ENCODE data around the gene KIF19. TPM values are rescaled to one million over a fixed set of nuclear protein-coding genes. Genes with fewer than 3 reads are reported as not detected.

Gene KIF19
- polyA plus RNA-seq, 4 donors, result 0.45 to 4.5 (median 2.4) TPM

DNA sequence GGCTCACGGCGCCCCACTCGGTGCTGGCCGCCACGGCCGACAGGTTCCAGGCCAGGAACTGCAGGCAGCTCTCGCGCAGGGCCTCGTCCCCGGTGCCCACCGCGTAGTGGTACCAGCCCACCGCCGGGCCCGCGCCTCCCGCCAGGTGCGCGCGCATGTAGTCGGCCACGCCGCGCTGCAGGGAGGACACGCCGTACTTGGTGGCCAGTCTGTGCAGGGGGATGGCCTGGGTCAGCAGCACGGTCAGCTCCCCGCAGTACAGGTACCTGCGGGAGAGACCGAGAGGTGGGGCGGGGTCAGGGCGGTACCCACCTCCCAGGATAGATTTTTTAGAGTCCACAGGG is 31.4 kb downstream of the KIF19 start:
- H3K36me3 ChIP-seq (ENCODE audit: control insufficient read depth in 3 of 3, insufficient read depth in 2 of 3, low read depth in 1 of 3, low read length in 3 of 3), result no peaks in the 10 kb centered on the region
- 18 to 25% (median 22%) methylated on average over 25 to 32 of the region's 32 CpGs for WGBS, 3 donors
- peaks cover 24 to 76% (median 28%) of the 10 kb centered on the region in 3 donors for H3K27me3 ChIP-seq (ENCODE audit: control insufficient read depth in 3 of 3, insufficient read depth in 3 of 3, low read length in 3 of 3)

DNA sequence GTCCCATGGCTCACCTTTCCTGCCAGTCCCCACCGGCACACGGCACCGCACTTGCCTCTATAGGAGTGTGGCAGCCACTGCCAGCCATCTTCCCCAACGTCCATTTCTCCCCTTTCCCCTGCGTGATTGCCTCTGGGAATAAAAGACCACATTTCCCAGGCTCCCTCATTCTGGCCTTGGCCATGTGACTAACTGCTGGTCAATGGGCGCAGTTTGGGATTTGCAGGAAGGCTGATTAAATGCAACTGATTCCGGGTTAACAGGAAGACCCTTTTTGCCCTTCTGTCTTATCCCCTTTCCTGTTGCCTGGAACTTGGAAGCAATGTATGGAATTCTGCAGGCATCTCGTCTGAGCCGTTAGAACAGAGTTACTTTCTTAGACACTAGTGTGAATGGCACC is 32.7 kb downstream of the KIF19 start:
- no peak overlapping the region for H3K27ac ChIP-seq (ENCODE audit: low read depth in 1 of 3, low read length in 2 of 3)
- FAIRE-seq (no peak), DNase-seq (no peak)
- WGBS, 3 donors, result 69 to 82% (median 74%) methylated on average over 9 of the region's 9 CpGs
- H3K9me3 ChIP-seq (ENCODE audit: control insufficient read depth in 2 of 2, insufficient read depth in 1 of 2, low read depth in 1 of 2, low read length in 1 of 2), result no peaks in the 10 kb centered on the region
- no peak overlapping the region for H3K4me3 ChIP-seq (ENCODE audit: low read depth in 1 of 3, low read length in 3 of 3)
- peaks cover 20 to 66% (median 25%) of the 10 kb centered on the region in 3 donors for H3K27me3 ChIP-seq (ENCODE audit: control insufficient read depth in 3 of 3, insufficient read depth in 3 of 3, low read length in 3 of 3)
- H3K4me1 ChIP-seq (ENCODE audit: control insufficient read depth in 3 of 3, insufficient read depth in 2 of 3, low read depth in 1 of 3, low read length in 2 of 3), result peaks cover 0 to 2% (median 0%) of the 10 kb centered on the region in 3 donors
- no peaks in the 10 kb centered on the region for H3K36me3 ChIP-seq (ENCODE audit: control insufficient read depth in 3 of 3, insufficient read depth in 2 of 3, low read depth in 1 of 3, low read length in 3 of 3)

More for the DNA sequence above, 31.4 kb downstream of the KIF19 start:
- DNase-seq, result no peak
- H3K4me1 ChIP-seq (ENCODE audit: control insufficient read depth in 3 of 3, insufficient read depth in 2 of 3, low read depth in 1 of 3, low read length in 2 of 3), result peaks cover 0 to 2% (median 0%) of the 10 kb centered on the region in 3 donors
- H3K9me3 ChIP-seq (ENCODE audit: control insufficient read depth in 2 of 2, insufficient read depth in 1 of 2, low read depth in 1 of 2, low read length in 1 of 2), result no peaks in the 10 kb centered on the region
- no peak overlapping the region for H3K27ac ChIP-seq (ENCODE audit: low read depth in 1 of 3, low read length in 2 of 3)
- no peak overlapping the region for H3K4me3 ChIP-seq (ENCODE audit: low read depth in 1 of 3, low read length in 3 of 3)
- no peak for FAIRE-seq

DNA sequence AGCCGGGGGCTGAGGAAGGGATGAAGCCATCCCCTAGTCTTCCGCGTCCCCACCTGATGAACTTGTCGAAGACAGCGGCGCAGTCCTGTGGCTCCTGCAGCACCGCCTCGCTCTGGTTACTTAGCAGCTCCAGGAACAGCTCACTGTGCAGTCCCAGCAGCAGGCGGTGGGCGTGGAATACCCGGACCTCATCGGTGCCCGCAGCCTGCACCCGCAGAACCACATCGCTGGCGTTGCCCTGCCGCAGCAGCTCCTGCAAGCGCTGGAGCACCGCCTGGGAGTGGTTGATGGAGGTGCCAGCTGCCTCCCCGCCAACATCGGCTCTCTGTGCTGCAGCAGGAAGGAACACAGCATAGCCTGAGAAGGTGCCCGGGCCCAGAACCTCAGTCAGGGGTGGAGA is 33.9 kb downstream of the KIF19 start:
- H3K4me1 ChIP-seq (ENCODE audit: control insufficient read depth in 3 of 3, insufficient read depth in 2 of 3, low read depth in 1 of 3, low read length in 2 of 3), result peaks cover 0 to 2% (median 0%) of the 10 kb centered on the region in 3 donors
- H3K27ac ChIP-seq (ENCODE audit: low read depth in 1 of 3, low read length in 2 of 3), result no peak overlapping the region
- H3K9me3 ChIP-seq (ENCODE audit: control insufficient read depth in 2 of 2, insufficient read depth in 1 of 2, low read depth in 1 of 2, low read length in 1 of 2), result no peaks in the 10 kb centered on the region
- no peaks in the 10 kb centered on the region for H3K36me3 ChIP-seq (ENCODE audit: control insufficient read depth in 3 of 3, insufficient read depth in 2 of 3, low read depth in 1 of 3, low read length in 3 of 3)
- peaks cover 19 to 54% (median 21%) of the 10 kb centered on the region in 3 donors for H3K27me3 ChIP-seq (ENCODE audit: control insufficient read depth in 3 of 3, insufficient read depth in 3 of 3, low read length in 3 of 3)
- FAIRE-seq (no peak), DNase-seq (no peak)
- no peak overlapping the region for H3K4me3 ChIP-seq (ENCODE audit: low read depth in 1 of 3, low read length in 3 of 3)
- WGBS, 3 donors, result 87 to 93% (median 93%) methylated on average over 22 of the region's 22 CpGs

DNA sequence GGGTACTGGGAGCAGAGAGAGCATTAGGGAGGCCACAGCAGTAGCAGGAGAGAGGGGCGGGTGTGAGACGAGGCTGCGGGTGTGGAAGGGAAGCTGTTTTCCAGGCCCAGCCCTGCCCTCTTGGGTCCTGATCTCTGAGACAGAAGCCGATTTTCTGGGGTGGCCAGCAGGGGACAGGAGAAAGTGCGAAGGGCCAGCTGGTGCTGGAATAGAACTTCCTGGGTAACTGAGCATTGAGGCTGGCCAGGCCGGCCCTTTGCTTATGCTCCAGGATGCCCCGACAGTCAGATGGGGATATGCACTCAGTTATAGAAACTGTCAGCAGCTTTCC is 34.8 kb downstream of the KIF19 start:
- WGBS, 3 donors, result 48 to 60% (median 49%) methylated on average over 7 of the region's 7 CpGs
- peaks cover 0 to 2% (median 0%) of the 10 kb centered on the region in 3 donors for H3K4me1 ChIP-seq (ENCODE audit: control insufficient read depth in 3 of 3, insufficient read depth in 2 of 3, low read depth in 1 of 3, low read length in 2 of 3)
- no peaks in the 10 kb centered on the region for H3K36me3 ChIP-seq (ENCODE audit: control insufficient read depth in 3 of 3, insufficient read depth in 2 of 3, low read depth in 1 of 3, low read length in 3 of 3)
- H3K4me3 ChIP-seq (ENCODE audit: low read depth in 1 of 3, low read length in 3 of 3), result no peak overlapping the region
- FAIRE-seq, result no peak
- no peak for DNase-seq
- H3K9me3 ChIP-seq (ENCODE audit: control insufficient read depth in 2 of 2, insufficient read depth in 1 of 2, low read depth in 1 of 2, low read length in 1 of 2), result no peaks in the 10 kb centered on the region
- no peak overlapping the region for H3K27ac ChIP-seq (ENCODE audit: low read depth in 1 of 3, low read length in 2 of 3)
- H3K27me3 ChIP-seq (ENCODE audit: control insufficient read depth in 3 of 3, insufficient read depth in 3 of 3, low read length in 3 of 3), result peaks cover 16 to 45% (median 18%) of the 10 kb centered on the region in 3 donors

DNA sequence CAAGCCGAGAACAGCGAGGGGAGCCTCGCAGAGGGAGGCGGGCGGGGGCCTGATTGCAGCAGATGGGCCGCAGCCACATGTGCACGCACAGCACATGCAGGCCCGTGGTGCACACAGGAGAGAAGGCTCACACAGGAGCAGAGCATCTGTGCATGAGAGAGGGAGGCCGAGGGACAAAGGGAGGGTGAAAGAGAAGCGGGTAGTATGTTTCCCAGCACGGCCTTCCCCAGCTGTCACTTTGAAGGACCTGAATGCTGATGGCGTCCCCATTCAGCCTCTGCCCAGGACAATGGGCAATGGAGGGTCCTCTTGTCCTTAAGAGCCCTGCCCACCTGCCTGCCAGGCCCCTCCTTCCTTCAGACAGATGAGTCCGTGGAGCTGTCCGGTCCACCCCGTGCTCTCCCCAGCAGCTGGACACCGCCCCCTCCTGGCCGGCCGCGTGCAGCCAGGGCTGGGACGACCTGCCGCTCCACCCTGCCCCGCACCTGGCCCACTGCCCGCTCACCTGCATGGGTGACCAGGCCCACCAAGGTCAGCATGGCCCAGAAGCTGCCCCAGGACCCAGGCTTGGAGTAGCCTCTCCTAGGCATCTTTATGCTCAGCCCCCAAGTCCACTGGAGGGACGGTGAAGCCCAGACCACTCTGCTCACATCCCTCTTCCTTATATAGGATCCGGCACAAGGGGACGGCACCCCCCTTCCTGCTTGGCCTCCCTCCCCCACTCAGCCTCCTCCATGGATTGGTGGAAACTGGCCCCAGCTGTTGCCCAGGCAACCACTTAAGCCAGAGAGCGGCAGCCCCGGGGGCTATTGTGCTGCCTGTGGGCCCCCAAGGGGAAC is 35.4 kb downstream of the KIF19 start, which contains the start of gene BTBD17:
TSS of gene BTBD17 (minus strand) at position 639 of the 839 bp plus-strand sequence. CDS start at position 590, 49 bp downstream.
- 21 to 33% (median 28%) methylated on average over 28 of the region's 28 CpGs for WGBS, 3 donors
- Histone ChIP-seq H3K4me1 (ENCODE audit: control insufficient read depth in 3 of 3, insufficient read depth in 2 of 3, low read depth in 1 of 3, low read length in 2 of 3) (peaks cover 0 to 2% (median 0%) of the 10 kb centered on the region in 3 donors), H3K27ac (ENCODE audit: low read depth in 1 of 3, low read length in 2 of 3) (no peak within 1 kb of the TSS), H3K27me3 (ENCODE audit: control insufficient read depth in 3 of 3, insufficient read depth in 3 of 3, low read length in 3 of 3) (peaks cover 13 to 39% (median 14%) of the 10 kb centered on the region in 3 donors), H3K4me3 (ENCODE audit: low read depth in 1 of 3, low read length in 3 of 3) (no peak within 1 kb of the TSS), H3K9me3 (ENCODE audit: control insufficient read depth in 2 of 2, insufficient read depth in 1 of 2, low read depth in 1 of 2, low read length in 1 of 2) (no peaks in the 10 kb centered on the region), H3K36me3 (ENCODE audit: control insufficient read depth in 3 of 3, insufficient read depth in 2 of 3, low read depth in 1 of 3, low read length in 3 of 3) (no peaks in the 10 kb centered on the region)
- FAIRE-seq (no peak), DNase-seq (peak; percentile 25 to 54)

DNA sequence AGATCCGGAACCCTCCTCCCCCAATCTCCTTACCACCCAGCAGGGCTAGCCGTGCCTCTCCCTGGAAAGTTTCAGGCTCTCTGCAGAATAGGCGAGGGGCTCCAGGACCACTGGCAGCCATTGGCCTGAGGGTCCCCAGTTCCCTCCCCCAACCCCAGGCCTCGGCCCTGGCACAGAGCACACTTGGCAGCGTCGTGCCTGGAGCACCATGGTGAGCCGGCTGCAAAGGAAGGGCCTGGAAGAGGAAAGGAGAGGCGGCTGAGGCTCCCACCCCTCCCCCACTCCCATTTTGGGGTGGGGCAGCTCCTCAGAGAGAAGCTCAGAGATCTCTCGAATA is 36.0 kb downstream of the KIF19 start:
- FAIRE-seq (no peak), DNase-seq (no peak)
- H3K27ac ChIP-seq (ENCODE audit: low read depth in 1 of 3, low read length in 2 of 3), result no peak overlapping the region
- H3K4me3 ChIP-seq (ENCODE audit: low read depth in 1 of 3, low read length in 3 of 3), result no peak overlapping the region
- no peaks in the 10 kb centered on the region for H3K36me3 ChIP-seq (ENCODE audit: control insufficient read depth in 3 of 3, insufficient read depth in 2 of 3, low read depth in 1 of 3, low read length in 3 of 3)
- WGBS, 3 donors, result 20 to 25% (median 24%) methylated on average over 8 to 9 of the region's 9 CpGs
- peaks cover 0 to 2% (median 0%) of the 10 kb centered on the region in 3 donors for H3K4me1 ChIP-seq (ENCODE audit: control insufficient read depth in 3 of 3, insufficient read depth in 2 of 3, low read depth in 1 of 3, low read length in 2 of 3)
- no peaks in the 10 kb centered on the region for H3K9me3 ChIP-seq (ENCODE audit: control insufficient read depth in 2 of 2, insufficient read depth in 1 of 2, low read depth in 1 of 2, low read length in 1 of 2)
- H3K27me3 ChIP-seq (ENCODE audit: control insufficient read depth in 3 of 3, insufficient read depth in 3 of 3, low read length in 3 of 3), result peaks cover 8 to 37% (median 13%) of the 10 kb centered on the region in 3 donors

DNA sequence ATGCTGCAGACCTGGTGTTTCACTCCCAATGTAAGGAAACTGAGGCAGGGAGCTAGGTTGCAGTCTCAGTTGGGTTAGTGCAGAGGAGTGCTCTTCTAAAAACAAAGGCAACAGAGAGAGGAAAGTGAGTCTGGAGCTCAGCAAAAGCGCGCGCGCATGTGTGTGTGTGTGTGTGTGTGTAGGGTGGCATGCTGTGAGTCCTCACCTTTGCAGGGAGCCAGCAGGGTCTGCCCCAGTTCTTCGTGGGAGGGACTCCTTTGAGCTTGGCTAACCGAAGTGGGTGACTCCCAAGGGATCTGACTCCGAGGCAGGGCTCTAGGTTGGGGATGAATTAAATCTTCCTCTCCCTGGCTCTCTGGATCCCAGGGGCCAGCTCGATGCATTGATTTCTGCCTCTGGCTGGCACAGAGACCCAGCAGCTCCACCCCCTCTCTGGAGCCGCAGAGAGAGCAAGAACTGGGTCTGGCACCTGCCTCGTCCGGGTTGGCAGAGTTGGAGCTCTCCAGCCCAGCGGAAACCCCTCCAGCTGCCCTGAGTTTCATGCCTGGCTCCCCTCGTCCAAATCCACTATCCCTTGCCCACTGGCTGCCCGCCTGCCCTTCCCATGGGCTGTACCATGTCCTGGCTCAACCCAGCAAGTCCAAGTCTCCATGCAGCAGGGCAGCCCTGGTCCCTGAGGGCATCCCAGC is 36.9 kb downstream of the KIF19 start:
- no peak for DNase-seq
- H3K27me3 ChIP-seq (ENCODE audit: control insufficient read depth in 3 of 3, insufficient read depth in 3 of 3, low read length in 3 of 3), result peaks cover under 1 to 30% (median 6%) of the 10 kb centered on the region in 3 donors
- WGBS, 3 donors, result 51 to 69% (median 55%) methylated on average over 14 of the region's 14 CpGs

DNA sequence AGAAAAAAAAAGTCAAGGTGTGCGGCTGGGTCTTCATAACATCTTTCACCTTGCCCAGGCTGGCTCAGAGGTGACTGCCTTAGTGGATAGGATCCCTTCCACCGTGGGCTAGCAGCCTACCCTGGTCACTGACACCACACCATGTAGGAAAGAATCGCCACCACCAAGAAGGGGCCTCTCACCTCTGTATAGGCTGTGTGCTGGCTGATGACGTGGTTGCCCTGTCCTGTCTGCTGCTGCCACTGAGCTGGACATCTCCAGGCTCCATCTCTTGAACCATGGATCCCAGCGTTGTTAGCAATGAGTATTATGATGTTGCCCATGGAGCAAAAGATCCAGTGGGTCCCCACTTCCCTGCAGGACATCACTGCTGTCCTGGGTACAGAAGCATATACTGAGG is 41.2 kb downstream of the KIF19 start, which contains the start of gene GPR142:
TSS of gene GPR142 (plus strand) at position 301 of the 400 bp plus-strand sequence. CDS start 2,035 bp downstream, outside the sequence.
- Histone ChIP-seq H3K9me3 (ENCODE audit: control insufficient read depth in 2 of 2, insufficient read depth in 1 of 2, low read depth in 1 of 2, low read length in 1 of 2) (no peaks in the 10 kb centered on the region), H3K36me3 (ENCODE audit: control insufficient read depth in 3 of 3, insufficient read depth in 2 of 3, low read depth in 1 of 3, low read length in 3 of 3) (no peaks in the 10 kb centered on the region), H3K27ac (ENCODE audit: low read depth in 1 of 3, low read length in 2 of 3) (no peak within 1 kb of the TSS), H3K27me3 (ENCODE audit: control insufficient read depth in 3 of 3, insufficient read depth in 3 of 3, low read length in 3 of 3) (peaks cover 0 to 9% (median 0%) of the 10 kb centered on the region in 3 donors), H3K4me1 (ENCODE audit: control insufficient read depth in 3 of 3, insufficient read depth in 2 of 3, low read depth in 1 of 3, low read length in 2 of 3) (no peaks in the 10 kb centered on the region), H3K4me3 (ENCODE audit: low read depth in 1 of 3, low read length in 3 of 3) (no peak within 1 kb of the TSS)
- no peak for FAIRE-seq
- 71 to 89% (median 84%) methylated on average over 5 of the region's 5 CpGs for WGBS, 3 donors
- no peak for DNase-seq

More for the DNA sequence above, 36.9 kb downstream of the KIF19 start:
- Histone ChIP-seq H3K9me3 (ENCODE audit: control insufficient read depth in 2 of 2, insufficient read depth in 1 of 2, low read depth in 1 of 2, low read length in 1 of 2) (no peaks in the 10 kb centered on the region), H3K36me3 (ENCODE audit: control insufficient read depth in 3 of 3, insufficient read depth in 2 of 3, low read depth in 1 of 3, low read length in 3 of 3) (no peaks in the 10 kb centered on the region), H3K4me3 (ENCODE audit: low read depth in 1 of 3, low read length in 3 of 3) (no peak overlapping the region), H3K27ac (ENCODE audit: low read depth in 1 of 3, low read length in 2 of 3) (no peak overlapping the region), H3K4me1 (ENCODE audit: control insufficient read depth in 3 of 3, insufficient read depth in 2 of 3, low read depth in 1 of 3, low read length in 2 of 3) (no peaks in the 10 kb centered on the region)
- no peak for FAIRE-seq

Data from small intestine (tissue), 7 donors.